ENCODE measurements around the gene FOXF2. TPM values are rescaled to one million over a fixed set of nuclear protein-coding genes. Genes with fewer than 3 reads are reported as not detected.

FOXF2 gene
- total and polyA plus RNA-seq, 2 donors (not counting 3 experiments of a cell fraction or from before 2014, with no cell fraction given): not detected

- H3K9ac ChIP-seq (replicated peaks; ENCODE audit: extremely low read depth, insufficient read depth, low read length): no peak overlapping the region
- H3K4me2 ChIP-seq (ENCODE audit: insufficient read depth, low read length): no peak overlapping the region
- H3K9me1 ChIP-seq (replicated peaks; ENCODE audit: control insufficient read depth, extremely low read depth, insufficient read depth, low read length): no peaks in the 10 kb centered on the region
- H3K9me3 ChIP-seq (replicated peaks; ENCODE audit: control insufficient read depth, insufficient read depth, low read length): no peaks in the 10 kb centered on the region
- H2AFZ ChIP-seq (ENCODE audit: low read depth, low read length): no peak overlapping the region
- H4K20me1 ChIP-seq (replicated peaks; ENCODE audit: control insufficient read depth, extremely low read depth, insufficient read depth, low read length): no peaks in the 10 kb centered on the region
- POLR2A ChIA-PET: no interaction called here
- no peak overlapping the region for H3K4me3 ChIP-seq (replicated peaks in 1 of 3; ENCODE audit: insufficient read depth in 1 of 3, low read depth in 1 of 3, low read length in 3 of 3)
- BruUV-seq (replicated peaks): no TSS peak
- H3K79me2 ChIP-seq (ENCODE audit: control insufficient read depth, insufficient read depth, low read length): no peaks in the 10 kb centered on the region
- DNase-seq (ENCODE audit: low read depth, low spot score): no peak
- intact Hi-C loops (cut with micrococcal nuclease): no loop called here
- no peak for FAIRE-seq
- peaks cover 74 to 90% of the 10 kb centered on the region in 2 experiments for H3K27me3 ChIP-seq (ENCODE audit: control insufficient read depth in 2 of 2, insufficient read depth in 2 of 2, low read length in 2 of 2)
- no peak overlapping the region for H3K27ac ChIP-seq (ENCODE audit: insufficient read depth, low read depth, low read length)
- CTCF ChIA-PET: interaction anchor here (1.1 to 1.9 kb wide), 2 partner anchors 45 to 799 kb away, joined by 3 to 6 read pairs; no protein-coding TSS in a partner anchor
- no peaks in the 10 kb centered on the region for H3K4me1 ChIP-seq (ENCODE audit: control insufficient read depth, extremely low read depth, insufficient read depth, low read length)
- TF ChIP-seq POLR2AphosphoS5 (IDR thresholded peaks at IDR 0.05; ENCODE audit: insufficient read depth, low read depth, low read length) (no peak), MYC (IDR thresholded peaks at IDR 0.05; ENCODE audit: low read depth, low read length) (no peak), POLR2A (IDR thresholded peaks at IDR 0.05; ENCODE audit: low read depth, low read length) (no peak), FOS (IDR thresholded peaks at IDR 0.05; ENCODE audit: borderline replicate concordance, insufficient read depth, low read length) (no peak), EZH2 (IDR thresholded peaks at IDR 0.05; ENCODE audit: borderline replicate concordance, low read depth, low read length, severe bottlenecking) (no peak)
- dilution Hi-C loops (cut with MboI; ENCODE audit: extremely low pct_ligation_motif_present, low sequenced_read_pairs): no loop called here
- no peaks in the 10 kb centered on the region for H3K36me3 ChIP-seq (ENCODE audit: control insufficient read depth in 2 of 2, extremely low read depth in 1 of 2, insufficient read depth in 2 of 2, low read length in 2 of 2)
These were observed 2.5 kb downstream of the FOXF2 start for GRCh38 chr6:1391800-1392309.

- Histone ChIP-seq H3K4me1 (ENCODE audit: control insufficient read depth, extremely low read depth, insufficient read depth, low read length) (no peaks in the 10 kb centered on the region), H3K4me2 (ENCODE audit: insufficient read depth, low read length) (no peak overlapping the region), H3K9ac (replicated peaks; ENCODE audit: extremely low read depth, insufficient read depth, low read length) (no peak overlapping the region), H3K36me3 (ENCODE audit: control insufficient read depth in 2 of 2, extremely low read depth in 1 of 2, insufficient read depth in 2 of 2, low read length in 2 of 2) (no peaks in the 10 kb centered on the region), H3K9me3 (replicated peaks; ENCODE audit: control insufficient read depth, insufficient read depth, low read length) (no peaks in the 10 kb centered on the region), H3K4me3 (replicated peaks in 1 of 3; ENCODE audit: insufficient read depth in 1 of 3, low read depth in 1 of 3, low read length in 3 of 3) (no peak overlapping the region), H3K27ac (ENCODE audit: insufficient read depth, low read depth, low read length) (no peak overlapping the region), H3K9me1 (replicated peaks; ENCODE audit: control insufficient read depth, extremely low read depth, insufficient read depth, low read length) (no peaks in the 10 kb centered on the region), H3K79me2 (ENCODE audit: control insufficient read depth, insufficient read depth, low read length) (no peaks in the 10 kb centered on the region), H4K20me1 (replicated peaks; ENCODE audit: control insufficient read depth, extremely low read depth, insufficient read depth, low read length) (no peaks in the 10 kb centered on the region), H2AFZ (ENCODE audit: low read depth, low read length) (no peak overlapping the region), H3K27me3 (ENCODE audit: control insufficient read depth in 2 of 2, insufficient read depth in 2 of 2, low read length in 2 of 2) (peaks cover 67 to 81% of the 10 kb centered on the region in 2 experiments)
- FAIRE-seq (no peak), DNase-seq (ENCODE audit: low read depth, low spot score) (no peak)
- dilution Hi-C loops (cut with MboI; ENCODE audit: extremely low pct_ligation_motif_present, low sequenced_read_pairs): no loop called here
- CTCF ChIA-PET: interaction anchor here (1.9 kb wide), 1 partner anchor 44 kb away, joined by 6 read pairs; no protein-coding TSS in a partner anchor
- POLR2A ChIA-PET: no interaction called here
- peak; percentile 96 for TF ChIP-seq EZH2 (IDR thresholded peaks at IDR 0.05; ENCODE audit: borderline replicate concordance, low read depth, low read length, severe bottlenecking)
- no peak for TF ChIP-seq POLR2AphosphoS5 (IDR thresholded peaks at IDR 0.05; ENCODE audit: insufficient read depth, low read depth, low read length)
- intact Hi-C loops (cut with micrococcal nuclease): no loop called here
- BruUV-seq (replicated peaks): no TSS peak
These were observed 3.7 kb downstream of the FOXF2 start for GRCh38 chr6:1392813-1393640.
